DMS153 treated with DMSO at 0.1 percent for 48 hours (cell line): ENCODE data around the gene SNAPIN.
A peak's percentile ranks its signal among the peaks of the same experiment; 100 is the strongest.

Source experiments
- DNase-seq: peaks from one replicate; lab custom pipeline; 2025; ENCODE audit not compliant: unreplicated experiment; lab: John Stamatoyannopoulos, UW

The SNAPIN gene

GRCh38 chr1:153673511-153673910 is 15.0 kb downstream of the SNAPIN start:
- no peak for DNase-seq

- DNase-seq = peak; percentile 25
Measured at GRCh38 chr1:153677718-153678518, 19.4 kb downstream of the SNAPIN start.

GRCh38 chr1:153678519-153679336 is 20.2 kb downstream of the SNAPIN start, which contains the start of gene NPR1:
Gene NPR1 (plus strand): TSS chr1:153678688. CDS start chr1:153679109, 421 bp downstream.
- DNase-seq = peak; percentile 10

GRCh38 chr1:153679337-153680119 is 21.0 kb downstream of the SNAPIN start:
- no peak for DNase-seq

GRCh38 chr1:153680120-153680403 is 21.6 kb downstream of the SNAPIN start:
- no peak for DNase-seq

GRCh38 chr1:153682730-153683129 is 24.2 kb downstream of the SNAPIN start:
- DNase-seq = no peak

- DNase-seq = no peak
Measured at GRCh38 chr1:153683854-153684253, 25.4 kb downstream of the SNAPIN start.

GRCh38 chr1:153684892-153685291 is 26.4 kb downstream of the SNAPIN start:
- no peak for DNase-seq

- no peak for DNase-seq
Measured at GRCh38 chr1:153685544-153686340, 27.2 kb downstream of the SNAPIN start.

- no peak for DNase-seq
Measured at GRCh38 chr1:153687346-153688125, 29.0 kb downstream of the SNAPIN start.

GRCh38 chr1:153688276-153688675 is 29.8 kb downstream of the SNAPIN start:
- DNase-seq = no peak

- DNase-seq = no peak
Measured at GRCh38 chr1:153688736-153689328, 30.3 kb downstream of the SNAPIN start.

- no peak for DNase-seq
Measured at GRCh38 chr1:153693466-153693865, 35.0 kb downstream of the SNAPIN start.

- no peak for DNase-seq
Measured at GRCh38 chr1:153696741-153697140, 38.2 kb downstream of the SNAPIN start.

- DNase-seq = no peak
Measured at GRCh38 chr1:153697191-153698019, 38.9 kb downstream of the SNAPIN start.

- DNase-seq = no peak
Measured at GRCh38 chr1:153698020-153698922, 39.8 kb downstream of the SNAPIN start.

GRCh38 chr1:153698923-153699714 is 40.6 kb downstream of the SNAPIN start:
- DNase-seq = no peak
